H9 (cell line): ENCODE data around the gene PSMB1. TPM values are rescaled to one million over a fixed set of nuclear protein-coding genes. Genes with fewer than 3 reads are reported as not detected.
"Not testable (repeated sequence)": the region's sequence is repeated elsewhere in the genome, so short reads cannot be mapped to it uniquely, and the experiment has no call there.

Experiments used
- DNase-seq: peaks from one replicate; pipeline ENCODE4 v3.0.0-alpha.2; 2017
- H2AFZ ChIP-seq: one replicate; pipeline ENCODE4 v1.6.1; 2013; ENCODE audit warnings: mild to moderate bottlenecking, low read length, control low read depth, moderate library complexity
- H2AK5ac ChIP-seq: 2 replicates; pipeline ENCODE4 v1.6.1; 2013; ENCODE audit warnings: low read length, control low read depth, mixed read lengths; ENCODE audit not compliant: insufficient read length
- H2BK120ac ChIP-seq: one replicate; pipeline ENCODE4 v1.6.1; 2013; ENCODE audit warnings: low read depth, mild to moderate bottlenecking, low read length, control low read depth, inconsistent platforms; ENCODE audit not compliant: poor library complexity, severe bottlenecking
- H2BK12ac ChIP-seq: 2 replicates; pipeline ENCODE4 v1.6.1; 2013; ENCODE audit warnings: low read length, control low read depth, mixed read lengths, low read depth; ENCODE audit not compliant: insufficient read length
- H2BK15ac ChIP-seq: 2 replicates; pipeline ENCODE4 v1.6.1; 2013; ENCODE audit warnings: low read depth, low read length, control low read depth
- H2BK20ac ChIP-seq: one replicate; pipeline ENCODE4 v1.6.1; 2013; ENCODE audit warnings: low read depth, mild to moderate bottlenecking, low read length, control low read depth, inconsistent platforms; ENCODE audit not compliant: poor library complexity, severe bottlenecking
- H2BK5ac ChIP-seq: 2 replicates; pipeline ENCODE4 v1.6.1; 2013; ENCODE audit warnings: low read length, control low read depth, mixed read lengths; ENCODE audit not compliant: insufficient read length
- H3K14ac ChIP-seq: 2 replicates; pipeline ENCODE4 v1.6.1; 2013; ENCODE audit warnings: low read length, control low read depth; ENCODE audit not compliant: insufficient read depth
- H3K18ac ChIP-seq: 2 replicates; pipeline ENCODE4 v1.6.1; 2013; ENCODE audit warnings: low read depth, mild to moderate bottlenecking, mixed read lengths, low read length, control low read depth; ENCODE audit not compliant: insufficient read length
- H3K23ac ChIP-seq: 2 replicates; pipeline ENCODE4 v1.6.1; 2013; ENCODE audit warnings: low read length, control low read depth, mixed read lengths, low read depth; ENCODE audit not compliant: insufficient read length
- H3K23me2 ChIP-seq: 2 replicates; pipeline ENCODE4 v1.6.1; 2013; ENCODE audit warnings: low read depth, mild to moderate bottlenecking, mixed read lengths, low read length, control low read depth; ENCODE audit not compliant: insufficient read length, poor library complexity, severe bottlenecking
- H3K27ac ChIP-seq: 2 replicates; pipeline ENCODE4 v1.5.1; 2013; ENCODE audit warnings: low read length, control low read depth, mixed read lengths, low read depth; ENCODE audit not compliant: insufficient read length
- H3K27me3 ChIP-seq: 2 replicates; pipeline ENCODE4 v1.6.1; 2013; ENCODE audit warnings: low read length, control low read depth, inconsistent platforms; ENCODE audit not compliant: insufficient read depth
- H3K4ac ChIP-seq: 2 replicates; pipeline ENCODE4 v1.6.1; 2013; ENCODE audit warnings: low read depth, mild to moderate bottlenecking, control low read depth, inconsistent platforms, low read length, moderate library complexity
- H3K4me1 ChIP-seq: 2 replicates; pipeline ENCODE4 v1.6.1; 2013; ENCODE audit warnings: low read length, control low read depth, inconsistent platforms; ENCODE audit not compliant: insufficient read depth
- H3K4me2 ChIP-seq: 2 replicates; pipeline ENCODE4 v1.6.1; 2013; ENCODE audit warnings: low read length, control low read depth, mixed read lengths; ENCODE audit not compliant: insufficient read length, insufficient read depth
- H3K56ac ChIP-seq: 2 replicates; pipeline ENCODE4 v1.6.1; 2013; ENCODE audit warnings: low read depth, mild to moderate bottlenecking, mixed read lengths, low read length, control low read depth; ENCODE audit not compliant: insufficient read length
- H3K79me1 ChIP-seq: 2 replicates; pipeline ENCODE4 v1.6.1; 2013; ENCODE audit warnings: low read depth, mild to moderate bottlenecking, moderate library complexity, low read length, control low read depth, inconsistent platforms; ENCODE audit not compliant: insufficient read depth, poor library complexity, severe bottlenecking
- H3K79me2 ChIP-seq: 2 replicates; pipeline ENCODE4 v1.6.1; 2013; ENCODE audit warnings: low read length, control low read depth, inconsistent platforms; ENCODE audit not compliant: insufficient read depth
- H3K9ac ChIP-seq: 2 replicates; pipeline ENCODE4 v1.6.1; 2013; ENCODE audit warnings: low read length, control low read depth, mixed read lengths; ENCODE audit not compliant: insufficient read length; ENCODE audit errors: extremely low read depth
- H3K9me3 ChIP-seq: one replicate; pipeline ENCODE4 v1.6.1; 2013; ENCODE audit warnings: low read depth, low read length, inconsistent platforms; ENCODE audit not compliant: control insufficient read depth
- H3T11ph ChIP-seq: one replicate; pipeline ENCODE4 v1.6.1; 2013; ENCODE audit warnings: mild to moderate bottlenecking, low read length, control low read depth, inconsistent platforms
- H4K20me1 ChIP-seq: one replicate; pipeline ENCODE4 v1.6.1; 2013; ENCODE audit not compliant: control insufficient read depth, insufficient read length, insufficient read depth
- H4K5ac ChIP-seq: 2 replicates; pipeline ENCODE4 v1.6.1; 2013; ENCODE audit warnings: low read depth, mild to moderate bottlenecking, mixed read lengths, low read length, control low read depth; ENCODE audit not compliant: insufficient read length
- H4K8ac ChIP-seq: replicated peaks from 2 replicates; pipeline ENCODE4 v1.6.1; 2013; ENCODE audit warnings: low read length, control low read depth, mixed read lengths, low read depth; ENCODE audit not compliant: insufficient read length
- H4K91ac ChIP-seq: 2 replicates; pipeline ENCODE4 v1.6.1; 2013; ENCODE audit warnings: low read depth, mild to moderate bottlenecking, moderate library complexity, mixed read lengths, low read length, control low read depth; ENCODE audit not compliant: insufficient read length
- H3K27ac Mint-ChIP-seq, 3 experiments: 2 replicates in 2 of 3; 3 replicates in 1 of 3; pipeline ENCODE4 v1.8.0; 2020 to 2021; ENCODE audit warnings: mixed read lengths in 3 of 3, mild to moderate bottlenecking in 1 of 3, moderate library complexity in 1 of 3
- H3K27me3 Mint-ChIP-seq: 2 replicates; pipeline ENCODE4 v1.8.0; 2021; ENCODE audit warnings: low read depth, mild to moderate bottlenecking, moderate library complexity, mixed read lengths
- H3K36me3 Mint-ChIP-seq, 3 experiments: 2 replicates in 2 of 3; 3 replicates in 1 of 3; pipeline ENCODE4 v1.8.0; 2020 to 2021; ENCODE audit warnings: low read depth in 3 of 3, mixed read lengths in 3 of 3; ENCODE audit not compliant: insufficient read depth in 1 of 3
- H3K4me1 Mint-ChIP-seq, 2 experiments: 2 replicates each; pipeline ENCODE4 v1.8.0; 2020; ENCODE audit warnings: mixed read lengths in 2 of 2
- H3K4me3 Mint-ChIP-seq, 2 experiments: 2 replicates in 1 of 2; 3 replicates in 1 of 2; pipeline ENCODE4 v1.8.0; 2020 to 2021; ENCODE audit warnings: mild to moderate bottlenecking in 2 of 2, mixed read lengths in 2 of 2, moderate library complexity in 1 of 2
- H3K9me3 Mint-ChIP-seq, 2 experiments: 2 replicates in 1 of 2; 3 replicates in 1 of 2; pipeline ENCODE4 v1.8.0; 2020; ENCODE audit warnings: mild to moderate bottlenecking in 2 of 2, mixed read lengths in 2 of 2, moderate library complexity in 1 of 2
- whole genome bisulfite sequencing: extraction: QIAGEN DNeasy Blood & Tissue Kit; methylation state at CpG from one replicate; pipeline ENCODE4 v1.1.7; 2013; ENCODE audit warnings: missing lambda C conversion rate, low lambda C conversion rate, mixed read lengths; ENCODE audit not compliant: insufficient read length; ENCODE audit errors: extremely low coverage; 5-methylcytosine and 5-hydroxymethylcytosine counted together
- total RNA-seq: library from RNA; stranded (reverse); gene quantifications from 2 replicates; pipeline ENCODE4 v1.2.1, GENCODE V29; 2021
- TF ChIP-seq, protein P1 (sequence below): fragments of 200-600 bp; sonication (generic); conservative IDR thresholded peaks from 3 replicates; pipeline ENCODE4 v1.8.0; 2021; ENCODE audit warnings: antibody characterized with exemption, mild to moderate bottlenecking

PSMB1 gene
- total RNA-seq, 1 experiment from 2014 or later: 245 TPM

DNA sequence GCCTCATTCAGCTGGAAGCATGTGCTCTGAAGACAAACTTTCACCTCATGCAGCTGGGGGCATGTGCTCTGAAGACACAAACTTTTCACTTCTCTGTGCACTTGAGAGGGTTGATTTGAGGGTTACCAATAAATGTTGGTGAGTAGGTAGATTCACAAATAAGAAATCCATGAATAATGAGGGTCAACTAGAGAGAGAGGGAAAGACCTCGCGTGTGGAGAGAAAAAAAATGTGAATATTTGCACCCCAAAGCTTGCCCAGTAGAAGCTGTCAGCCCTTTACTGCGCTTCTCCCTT, 43.4 kb downstream of the PSMB1 start:
- no peaks in the 10 kb centered on the region for H4K20me1 ChIP-seq
- no peak overlapping the region for H3K4me2 ChIP-seq
- no peaks in the 10 kb centered on the region for H3K4me1 Mint-ChIP-seq
- no peak overlapping the region for H2AK5ac ChIP-seq
- WGBS: no CpG with 5 or more reads among the region's 3 CpGs
- no peak overlapping the region for H3K27ac Mint-ChIP-seq
- no peak for DNase-seq
- TF ChIP-seq, protein P1, sequence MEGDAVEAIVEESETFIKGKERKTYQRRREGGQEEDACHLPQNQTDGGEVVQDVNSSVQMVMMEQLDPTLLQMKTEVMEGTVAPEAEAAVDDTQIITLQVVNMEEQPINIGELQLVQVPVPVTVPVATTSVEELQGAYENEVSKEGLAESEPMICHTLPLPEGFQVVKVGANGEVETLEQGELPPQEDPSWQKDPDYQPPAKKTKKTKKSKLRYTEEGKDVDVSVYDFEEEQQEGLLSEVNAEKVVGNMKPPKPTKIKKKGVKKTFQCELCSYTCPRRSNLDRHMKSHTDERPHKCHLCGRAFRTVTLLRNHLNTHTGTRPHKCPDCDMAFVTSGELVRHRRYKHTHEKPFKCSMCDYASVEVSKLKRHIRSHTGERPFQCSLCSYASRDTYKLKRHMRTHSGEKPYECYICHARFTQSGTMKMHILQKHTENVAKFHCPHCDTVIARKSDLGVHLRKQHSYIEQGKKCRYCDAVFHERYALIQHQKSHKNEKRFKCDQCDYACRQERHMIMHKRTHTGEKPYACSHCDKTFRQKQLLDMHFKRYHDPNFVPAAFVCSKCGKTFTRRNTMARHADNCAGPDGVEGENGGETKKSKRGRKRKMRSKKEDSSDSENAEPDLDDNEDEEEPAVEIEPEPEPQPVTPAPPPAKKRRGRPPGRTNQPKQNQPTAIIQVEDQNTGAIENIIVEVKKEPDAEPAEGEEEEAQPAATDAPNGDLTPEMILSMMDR: no peak
- no peak overlapping the region for H3K18ac ChIP-seq
- no peak overlapping the region for H3K4ac ChIP-seq
- H3K56ac ChIP-seq: no peak overlapping the region
- H3K9ac ChIP-seq: no peak overlapping the region
- no peak overlapping the region for H2AFZ ChIP-seq
- H2BK120ac ChIP-seq: no peak overlapping the region
- H2BK20ac ChIP-seq: no peak overlapping the region
- peaks cover 0 to 2% of the 10 kb centered on the region in 2 experiments; a peak in 2 of 5 replicates for H3K9me3 Mint-ChIP-seq
- H3K36me3 Mint-ChIP-seq: peaks cover 0 to 1% (median 0%) of the 10 kb centered on the region in 3 experiments; a peak in 2 of 7 replicates
- no peak overlapping the region for H4K8ac ChIP-seq
- no peaks in the 10 kb centered on the region for H3K79me2 ChIP-seq
- no peak overlapping the region for H3K27ac ChIP-seq
- no peaks in the 10 kb centered on the region; the same call in 1 of the 2 replicates for H3K27me3 ChIP-seq
- no peak overlapping the region for H3K4me3 Mint-ChIP-seq
- H2BK15ac ChIP-seq: no peak overlapping the region
- no peaks in the 10 kb centered on the region for H3K9me3 ChIP-seq
- peaks cover 16% of the 10 kb centered on the region for H3K27me3 Mint-ChIP-seq
- H3K4me1 ChIP-seq: no peaks in the 10 kb centered on the region
- H3T11ph ChIP-seq: no peak overlapping the region
- no peak overlapping the region for H3K23ac ChIP-seq
- H3K79me1 ChIP-seq: no peaks in the 10 kb centered on the region
- no peak overlapping the region for H2BK12ac ChIP-seq
- no peak overlapping the region for H4K91ac ChIP-seq
- H3K23me2 ChIP-seq: no peaks in the 10 kb centered on the region
- H2BK5ac ChIP-seq: no peak overlapping the region
- H3K14ac ChIP-seq: no peak overlapping the region
- H4K5ac ChIP-seq: no peak overlapping the region

GRCh38 chr6:170508892-170509722, 44.0 kb downstream of the PSMB1 start:
- H3K27ac ChIP-seq, H2BK5ac ChIP-seq, H2AK5ac ChIP-seq, H3K36me3 Mint-ChIP-seq, H3K4me1 ChIP-seq, H3K27ac Mint-ChIP-seq, H3K4me2 ChIP-seq, H3K14ac ChIP-seq, H3K23me2 ChIP-seq, H4K8ac ChIP-seq, H2BK120ac ChIP-seq, H3K56ac ChIP-seq, H3K9me3 ChIP-seq, H4K20me1 ChIP-seq, H3K4ac ChIP-seq, H3T11ph ChIP-seq, H3K79me1 ChIP-seq, H3K79me2 ChIP-seq, H3K18ac ChIP-seq, H3K4me1 Mint-ChIP-seq, H3K27me3 ChIP-seq, H3K9me3 Mint-ChIP-seq, H2AFZ ChIP-seq, H2BK15ac ChIP-seq, H4K5ac ChIP-seq, H2BK12ac ChIP-seq, H2BK20ac ChIP-seq, H3K4me3 Mint-ChIP-seq, H3K23ac ChIP-seq, DNase-seq, H4K91ac ChIP-seq, H3K9ac ChIP-seq: not testable (repeated sequence)
- WGBS: no CpG with 5 or more reads among the region's 5 CpGs
- H3K27me3 Mint-ChIP-seq: peaks cover 16% of the 10 kb centered on the region
